H1 (cell line): ENCODE measurements around the gene ETV5. TPM values are rescaled to one million over a fixed set of nuclear protein-coding genes. Genes with fewer than 3 reads are reported as not detected.

Experiments used
- CBX5 ChIP-seq: fragments of 300-800, 300-1000 bp; sonication (generic); IDR thresholded peaks from 2 replicates; pipeline ENCODE4 v1.7.1; 2016; ENCODE audit warnings: antibody characterized with exemption, low read length, low read depth
- JUND ChIP-seq: IDR thresholded peaks from 2 replicates; pipeline ENCODE4 v1.6.1; 2011; ENCODE audit warnings: mild to moderate bottlenecking, improper control_type of control experiment, low read length
- TBP ChIP-seq: IDR thresholded peaks from 2 replicates; pipeline ENCODE4 v1.6.1; 2011; ENCODE audit warnings: low read depth, low read length, improper control_type of control experiment
- polyA plus RNA-seq, 7 experiments: library from polyadenylated mRNA; depleted of rRNA in 3 of 7; stranded (reverse) in 5 of 7; unstranded in 2 of 7; fragments of >200 nt in 5 of 7; fragments of 200-250 nt in 2 of 7; gene quantifications; 1 replicate in 5 of 7; 2 replicates in 1 of 7; 4 replicates in 1 of 7; pipeline versions ENCODE4 v1.2.1 to v1.2.3, GENCODE V29; 2011 to 2013; ENCODE audit warnings: missing spikeins in 2 of 7, mixed read lengths in 2 of 7
- total RNA-seq: library from RNA; stranded (reverse); fragmentation: NEBNext Ultra II Directional; extraction: Animal tissue kit (Norgen Biotek cat#: 25700); gene quantifications from 2 replicates; pipeline ENCODE4 v1.2.1, GENCODE V29; 2021

ETV5 gene
- total and polyA plus RNA-seq, 2 of the 8 experiments (the other 6 are each of a cell fraction or from before 2014, with no cell fraction given) = 13.1 to 36.9 TPM

- TF ChIP-seq JUND (no peak), CBX5 (no peak), TBP (no peak)
- TF ChIP-seq, all 59 proteins: peak for 0
Measured at GRCh38 chr3:186067360-186068242, 41.3 kb downstream of the ETV5 start (continued).
